GM12878 (cell line): ENCODE data around the gene LZIC. TPM values are rescaled to one million over a fixed set of nuclear protein-coding genes. Genes with fewer than 3 reads are reported as not detected.

Experiments used
- ATAC-seq: fragments of 200-7000 bp; cut with Tn5 transposase; 3 replicates; pipeline ENCODE4 v1.9.1; 2020; ENCODE audit warnings: mild to moderate bottlenecking, moderate library complexity
- BruUV-seq: library from RNA; stranded (reverse); fragments of 400-500 nt; replicated peaks from 2 replicates; lab custom pipeline; 2021; lab: Mats Ljungman, UMichigan
- CTCF ChIA-PET: fragments of 300-600 bp; sonication (Branson Sonifier 250); formaldehyde crosslinking; extraction: SDS; loops from one replicate; lab custom pipeline; 2021; ENCODE audit warnings: inconsistent platforms; lab: Yijun Ruan, JAX
- POLR2A ChIA-PET: fragments of 350-600 bp; formaldehyde crosslinking; extraction: SDS; loops from one replicate; lab custom pipeline; 2021; ENCODE audit warnings: inconsistent platforms; lab: Charles Lee
- RAD21 ChIA-PET: fragments of 300-600 bp; sonication (Branson Sonifier 250); formaldehyde crosslinking; loops from one replicate; lab custom pipeline; 2023; ENCODE audit warnings: antibody characterized with exemption; ENCODE audit not compliant: unreplicated experiment; lab: Charles Lee
- SMC1A ChIA-PET: fragments of 300-600 bp; sonication (Branson Sonifier 250); formaldehyde crosslinking; loops from one replicate; lab custom pipeline; 2023; ENCODE audit not compliant: unreplicated experiment, uncharacterized antibody; lab: Charles Lee
- DNase-seq: peaks from one replicate; pipeline ENCODE4 v3.0.0-alpha.2; 2011; ENCODE audit warnings: low read depth, low spot score
- FAIRE-seq: peaks from 3 replicates; lab custom pipeline; 2011; peaks lifted over from hg19 to GRCh38; lab: Jason Lieb, UNC
- H2AFZ ChIP-seq: 2 replicates; pipeline ENCODE4 v1.6.0; 2011; ENCODE audit warnings: low read depth, low read length, control low read depth; ENCODE audit not compliant: control insufficient read depth
- H3K27ac ChIP-seq: 2 replicates; pipeline ENCODE4 v1.5.1; 2011; ENCODE audit warnings: control low read depth; ENCODE audit not compliant: control insufficient read depth, insufficient read depth
- H3K27me3 ChIP-seq, 2 experiments: replicated peaks in 1 of 2; 2 replicates each; pipeline versions ENCODE4 v1.6.0 to v1.6.1; 2011; ENCODE audit warnings: low read length in 1 of 2; ENCODE audit not compliant: control insufficient read depth in 2 of 2, insufficient read depth in 2 of 2
- H3K36me3 ChIP-seq, 2 experiments: 2 replicates each; pipeline ENCODE4 v1.5.1; 2011; ENCODE audit warnings: low read length in 1 of 2; ENCODE audit not compliant: control insufficient read depth in 2 of 2, insufficient read depth in 2 of 2
- H3K4me1 ChIP-seq: 2 replicates; pipeline ENCODE4 v1.6.1; 2011; ENCODE audit warnings: mild to moderate bottlenecking, low read length, moderate library complexity, mixed read lengths; ENCODE audit not compliant: control insufficient read depth, insufficient read depth
- H3K4me2 ChIP-seq: 2 replicates; pipeline ENCODE4 v1.6.0; 2011; ENCODE audit warnings: control low read depth; ENCODE audit not compliant: control insufficient read depth, insufficient read depth
- H3K4me3 ChIP-seq: fragments of 200-600 bp; sonication (generic); 2 replicates; pipeline ENCODE4 v1.5.1; 2016
- H3K79me2 ChIP-seq: 2 replicates; pipeline ENCODE4 v1.6.0; 2011; ENCODE audit warnings: low read length; ENCODE audit not compliant: control insufficient read depth, insufficient read depth
- H3K9ac ChIP-seq: 2 replicates; pipeline ENCODE4 v1.8.0; 2011; ENCODE audit warnings: low read length, control low read depth, mixed read lengths; ENCODE audit not compliant: control insufficient read depth, insufficient read depth
- H3K9me3 ChIP-seq: replicated peaks from 3 replicates; pipeline ENCODE4 v1.5.1; 2011; ENCODE audit warnings: mild to moderate bottlenecking, low read length; ENCODE audit not compliant: control insufficient read depth, insufficient read depth
- H4K20me1 ChIP-seq: 2 replicates; pipeline ENCODE4 v1.6.0; 2011; ENCODE audit not compliant: control insufficient read depth, insufficient read depth
- CBX3 ChIP-seq: fragments of 200-600 bp; sonication (generic); IDR thresholded peaks from 2 replicates; pipeline ENCODE4 v1.6.1; 2016; ENCODE audit warnings: low read depth, borderline replicate concordance
- IRF4 ChIP-seq: IDR thresholded peaks from 2 replicates; pipeline ENCODE4 v1.6.1; 2011; ENCODE audit warnings: low read depth, low read length
- MTA3 ChIP-seq: IDR thresholded peaks from 2 replicates; pipeline ENCODE4 v1.6.1; 2012; ENCODE audit warnings: low read length, inconsistent platforms, borderline replicate concordance
- NFYB ChIP-seq: IDR thresholded peaks from 2 replicates; pipeline ENCODE4 v1.6.1; 2011; ENCODE audit warnings: low read depth, mild to moderate bottlenecking, low read length, improper control_type of control experiment, moderate library complexity; ENCODE audit not compliant: insufficient read depth
- RAD21 ChIP-seq: IDR thresholded peaks from 2 replicates; pipeline ENCODE4 v1.6.1; 2011; ENCODE audit warnings: mild to moderate bottlenecking, low read depth, low read length, moderate library complexity; ENCODE audit not compliant: insufficient read depth
- RFX5 ChIP-seq: IDR thresholded peaks from 2 replicates; pipeline ENCODE4 v1.6.1; 2011; ENCODE audit warnings: low read depth, low read length, improper control_type of control experiment
- WGBS: methylation state at CpG from one replicate; pipeline ENCODE4 v1.1.6; 2016; ENCODE audit warnings: low lambda C conversion rate; ENCODE audit not compliant: insufficient replicate concordance, insufficient coverage; ENCODE audit errors: missing lambda C conversion rate; 5-methylcytosine and 5-hydroxymethylcytosine counted together
- in situ Hi-C: fragments of 300-500 bp; cut with MboI; formaldehyde crosslinking; loops from 9 replicates; pipeline ENCODE4 v1.14.3; 2018; ENCODE audit warnings: mixed read lengths
- intact Hi-C: fragments of 100-400 bp; cut with micrococcal nuclease; formaldehyde crosslinking; loops from one replicate; pipeline ENCODE4 v1.14.2; 2022; ENCODE audit not compliant: unreplicated experiment
- polyA plus RNA-seq, 11 experiments: library from polyadenylated mRNA; depleted of rRNA in 4 of 11; unstranded in 6 of 11; stranded (reverse) in 5 of 11; fragments of >200 nt; fragmentation: Nextera tagmentation in 4 of 11; fragmentation: Illumina TruSeq in 1 of 11; extraction: Ambion mirVana in 4 of 11; extraction: Trizol in 1 of 11; gene quantifications; 1 replicate in 1 of 11; 2 replicates in 10 of 11; pipeline versions ENCODE4 v1.2.1 to v1.2.3, GENCODE V29; 2011 to 2016; ENCODE audit warnings: inconsistent platforms in 2 of 11, missing spikeins in 2 of 11, low read depth in 1 of 11
- total RNA-seq, 4 experiments: library from RNA; depleted of rRNA in 3 of 4; stranded (reverse); fragments of >200 nt in 3 of 4; fragmentation: Illumina TruSeq in 1 of 4; extraction: Trizol in 1 of 4; gene quantifications; 2 replicates each; pipeline versions ENCODE4 v1.2.1 to v1.2.3, GENCODE V29; 2013 to 2021

Gene LZIC
- total and polyA plus RNA-seq, 10 of the 15 experiments (the other 5 are each of a cell fraction or from before 2014, with no cell fraction given) = 7.3 to 30.3 (median 17.1) TPM

DNA sequence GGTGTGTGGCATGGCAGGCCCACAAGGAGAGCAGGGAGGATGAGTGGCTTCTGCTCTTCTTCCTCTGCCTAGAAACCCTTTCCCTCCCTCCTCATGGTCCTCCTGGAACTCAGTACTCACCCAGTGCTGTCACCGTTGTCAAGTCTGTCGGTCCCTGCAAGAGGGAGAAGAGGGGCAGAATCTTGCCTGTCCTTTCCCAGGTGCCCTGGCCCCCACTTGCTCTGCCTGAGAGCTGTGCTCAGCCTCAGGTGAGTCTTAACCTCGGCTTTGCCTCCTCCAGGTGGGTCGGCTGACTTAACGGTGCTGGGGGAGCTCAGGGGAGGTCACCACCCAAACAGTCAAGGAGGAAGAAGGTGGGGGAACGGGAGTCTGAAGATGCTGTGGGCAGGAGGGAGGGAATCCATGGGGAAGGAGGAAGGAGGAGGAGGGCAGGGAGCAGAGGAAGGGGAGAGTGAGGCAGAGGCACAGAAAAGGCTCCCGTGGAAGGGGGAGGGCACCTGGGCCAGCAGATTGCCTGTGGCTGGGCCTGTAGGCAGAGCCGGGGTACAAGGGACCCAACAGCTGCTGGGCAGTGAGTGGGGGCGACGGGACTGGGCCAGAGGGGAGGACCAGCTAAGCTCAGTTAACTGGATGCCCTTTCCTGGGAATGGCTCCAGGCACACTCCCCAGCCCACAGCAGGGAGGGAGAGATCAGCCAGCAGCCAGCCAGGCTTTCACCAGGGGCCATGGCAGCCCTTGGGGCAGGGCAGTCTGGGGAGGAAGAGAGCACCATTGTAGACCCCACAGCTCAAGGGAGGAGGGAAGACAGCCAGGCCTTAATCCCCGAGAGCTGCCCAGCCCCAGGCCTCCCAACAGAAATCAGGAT is 59.4 kb downstream of the LZIC start:
- no peaks in the 10 kb centered on the region for H3K36me3 ChIP-seq
- DNase-seq (no peak), FAIRE-seq (no peak)
- TF ChIP-seq RAD21 (no peak), MTA3 (no peak)
- TF ChIP-seq, all 136 proteins: peak for 0
- ChIA-PET RAD21 (no interaction called here), SMC1A (no interaction called here), POLR2A (no interaction called here), CTCF (interaction anchor here (0.7 to 1.3 kb wide), 3 partner anchors 9 to 69 kb away, joined by 3 to 5 read pairs (median 4); no protein-coding TSS in a partner anchor)
- in situ Hi-C loops = no loop called here
- H3K4me2 ChIP-seq = no peak overlapping the region
- no peak overlapping the region for H3K27ac ChIP-seq
- intact Hi-C loops = no loop called here
- WGBS = 48% methylated on average over 11 of the region's 11 CpGs
- no peak for ATAC-seq
- H3K4me1 ChIP-seq = peaks cover 8% of the 10 kb centered on the region
- H3K4me3 ChIP-seq = no peak overlapping the region
- H4K20me1 ChIP-seq = no peaks in the 10 kb centered on the region
- H3K79me2 ChIP-seq = no peaks in the 10 kb centered on the region
- no TSS peak for BruUV-seq
- no peak overlapping the region for H2AFZ ChIP-seq
- H3K27me3 ChIP-seq = no peaks in the 10 kb centered on the region
- no peak overlapping the region for H3K9ac ChIP-seq
- no peaks in the 10 kb centered on the region for H3K9me3 ChIP-seq

DNA sequence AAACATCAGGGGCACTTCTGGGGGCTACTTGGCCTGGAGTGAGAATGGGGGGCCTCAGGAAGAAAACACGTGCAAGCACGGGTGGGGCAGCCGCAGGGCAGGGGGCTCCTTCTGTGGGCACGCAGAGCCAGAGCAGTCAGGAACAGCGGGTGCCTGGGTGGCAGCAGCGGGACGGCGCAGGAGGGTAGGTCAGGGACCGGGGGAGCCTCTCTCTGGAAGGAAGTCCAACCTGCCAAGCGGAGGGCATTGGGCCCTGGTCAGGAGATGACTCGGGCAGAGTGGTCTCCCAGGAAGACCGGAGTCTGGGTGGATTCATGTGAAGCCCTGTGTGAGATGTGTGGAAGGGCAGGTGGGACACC is 60.3 kb downstream of the LZIC start:
- TF ChIP-seq CBX3 (no peak), NFYB (no peak), RFX5 (no peak), IRF4 (no peak)
- TF ChIP-seq, all 136 proteins: peak for 0
- intact Hi-C loops = no loop called here
- FAIRE-seq (no peak), ATAC-seq (no peak), DNase-seq (no peak)
- Histone ChIP-seq H3K4me2 (no peak overlapping the region), H3K9ac (no peak overlapping the region), H3K27me3 (no peaks in the 10 kb centered on the region), H3K9me3 (no peaks in the 10 kb centered on the region), H3K4me3 (no peak overlapping the region), H3K27ac (no peak overlapping the region), H2AFZ (no peak overlapping the region), H3K36me3 (no peaks in the 10 kb centered on the region), H4K20me1 (no peaks in the 10 kb centered on the region), H3K79me2 (no peaks in the 10 kb centered on the region), H3K4me1 (peaks cover 7% of the 10 kb centered on the region; the same call in 1 of the 2 replicates)
- RAD21 ChIA-PET = no interaction called here
- POLR2A ChIA-PET = no interaction called here
- SMC1A ChIA-PET = no interaction called here
- CTCF ChIA-PET = interaction anchor here (0.9 to 2.5 kb wide), 4 partner anchors 8 to 51 kb away, joined by 3 to 7 read pairs (median 4); no protein-coding TSS in a partner anchor
- in situ Hi-C loops = no loop called here
- BruUV-seq = no TSS peak
- WGBS = 77% methylated on average over 12 of the region's 12 CpGs
